ENCODE data around the gene HLX. TPM values are rescaled to one million over a fixed set of nuclear protein-coding genes. Genes with fewer than 3 reads are reported as not detected.
A peak's percentile ranks its signal among the peaks of the same experiment; 100 is the strongest.

The HLX gene, protein sequence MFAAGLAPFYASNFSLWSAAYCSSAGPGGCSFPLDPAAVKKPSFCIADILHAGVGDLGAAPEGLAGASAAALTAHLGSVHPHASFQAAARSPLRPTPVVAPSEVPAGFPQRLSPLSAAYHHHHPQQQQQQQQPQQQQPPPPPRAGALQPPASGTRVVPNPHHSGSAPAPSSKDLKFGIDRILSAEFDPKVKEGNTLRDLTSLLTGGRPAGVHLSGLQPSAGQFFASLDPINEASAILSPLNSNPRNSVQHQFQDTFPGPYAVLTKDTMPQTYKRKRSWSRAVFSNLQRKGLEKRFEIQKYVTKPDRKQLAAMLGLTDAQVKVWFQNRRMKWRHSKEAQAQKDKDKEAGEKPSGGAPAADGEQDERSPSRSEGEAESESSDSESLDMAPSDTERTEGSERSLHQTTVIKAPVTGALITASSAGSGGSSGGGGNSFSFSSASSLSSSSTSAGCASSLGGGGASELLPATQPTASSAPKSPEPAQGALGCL
- under 1 TPM in 1 of 2 experiments, not detected in 1; 0.77 TPM for total RNA-seq

DNA sequence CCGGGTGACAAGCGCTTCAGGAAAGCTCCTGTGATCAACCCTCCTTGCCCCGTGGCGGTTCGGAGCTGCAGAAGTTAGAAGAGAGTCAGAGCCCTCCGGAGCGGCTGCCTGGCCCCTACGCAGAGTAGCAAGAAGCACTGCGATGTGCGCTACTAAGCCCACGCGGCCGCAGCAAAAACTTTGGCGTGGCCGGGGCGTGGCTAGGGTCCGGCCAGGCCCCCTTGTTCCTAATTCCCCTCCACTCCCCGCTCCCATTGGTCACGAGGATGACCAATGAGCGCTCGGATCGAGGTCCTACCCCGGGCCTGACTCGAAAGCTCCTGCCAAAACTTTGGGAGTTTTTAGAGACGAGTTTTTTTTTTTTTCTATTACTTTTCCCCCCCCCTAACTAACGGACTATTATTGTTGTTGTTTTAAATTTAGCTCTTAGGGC lies at the start of gene HLX:
TSS of gene HLX (plus strand) at position 368 of the 433 bp plus-strand sequence. CDS start 415 bp downstream, outside the sequence.
- H3K27me3 Mint-ChIP-seq = peaks cover 80% of the 10 kb centered on the region
- CTCF ChIA-PET = no interaction called here
- peaks cover 32% of the 10 kb centered on the region for H3K4me1 Mint-ChIP-seq
- ATAC-seq (peak; percentile 73), DNase-seq (peak; percentile 43)
- H3K27ac Mint-ChIP-seq = no peak within 1 kb of the TSS
- no peaks in the 10 kb centered on the region for H3K9me3 Mint-ChIP-seq (ENCODE audit: low read depth)
- H3K4me3 Mint-ChIP-seq = peak within 1 kb of the TSS; percentile 58
- no peaks in the 10 kb centered on the region for H3K36me3 Mint-ChIP-seq

DNA sequence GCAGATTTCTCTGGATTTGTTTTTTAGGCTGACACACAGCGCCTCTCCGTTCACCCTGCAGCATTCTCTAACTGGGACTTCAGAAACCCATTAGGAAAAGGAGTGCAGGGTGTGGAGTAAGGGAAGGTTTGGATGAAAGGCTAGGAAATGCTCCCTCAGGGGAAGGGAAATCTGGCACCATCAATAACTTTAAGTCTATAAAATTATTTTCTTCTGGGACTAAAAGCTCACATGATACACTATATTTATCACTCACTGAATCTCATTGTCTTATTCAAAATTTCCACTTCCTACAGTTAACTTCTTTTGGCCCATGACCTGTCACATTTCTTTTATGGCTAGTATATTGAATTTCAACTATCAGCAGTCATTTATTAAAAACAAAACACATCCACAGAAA lies 45.8 kb upstream of the HLX start:
- DNase-seq (no peak), ATAC-seq (no peak)
- no peaks in the 10 kb centered on the region for H3K4me1 Mint-ChIP-seq
- H3K4me3 Mint-ChIP-seq = no peak overlapping the region
- CTCF ChIA-PET = no interaction called here
- no peaks in the 10 kb centered on the region for H3K36me3 Mint-ChIP-seq
- H3K27ac Mint-ChIP-seq = no peak overlapping the region
- no peaks in the 10 kb centered on the region for H3K27me3 Mint-ChIP-seq
- no peaks in the 10 kb centered on the region for H3K9me3 Mint-ChIP-seq (ENCODE audit: low read depth)

DNA sequence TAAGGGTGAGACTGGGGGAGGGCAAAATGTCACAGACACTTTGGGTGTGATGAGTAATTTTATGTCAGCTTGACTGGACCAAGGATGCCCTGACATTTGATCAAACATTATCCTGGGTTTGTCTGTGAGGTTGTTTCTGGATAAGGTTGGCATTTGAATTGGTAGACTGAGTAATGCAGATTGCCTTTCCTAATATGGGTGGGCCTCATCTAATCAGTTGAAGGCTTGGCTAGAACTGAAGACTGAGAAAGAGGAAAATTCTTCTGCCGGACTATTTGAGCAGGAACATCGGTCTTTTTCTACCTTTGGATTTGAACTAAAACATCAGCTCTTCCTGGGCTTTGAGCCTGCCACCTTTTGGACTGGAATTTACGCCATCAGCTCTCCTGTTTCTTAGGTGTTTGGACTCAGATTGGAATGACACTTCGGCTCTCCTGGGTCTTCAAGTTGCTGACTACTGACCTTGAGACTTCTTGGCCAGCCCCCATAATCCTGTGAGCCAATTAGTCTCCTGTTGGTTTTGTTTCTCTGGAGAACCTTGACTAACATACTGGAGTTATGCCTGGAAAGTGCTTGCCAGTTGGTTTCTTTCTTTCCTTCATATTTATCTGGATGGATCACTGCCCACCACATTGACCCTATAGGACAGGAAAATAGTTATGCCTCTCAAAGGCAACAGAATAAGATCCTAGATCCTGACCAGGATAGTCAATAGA lies 44.9 kb upstream of the HLX start:
- DNase-seq (no peak), ATAC-seq (no peak)
- Mint-ChIP-seq H3K36me3 (no peaks in the 10 kb centered on the region), H3K27me3 (no peaks in the 10 kb centered on the region), H3K9me3 (ENCODE audit: low read depth) (no peaks in the 10 kb centered on the region), H3K27ac (no peak overlapping the region), H3K4me3 (no peak overlapping the region), H3K4me1 (no peaks in the 10 kb centered on the region)
- CTCF ChIA-PET = no interaction called here

DNA sequence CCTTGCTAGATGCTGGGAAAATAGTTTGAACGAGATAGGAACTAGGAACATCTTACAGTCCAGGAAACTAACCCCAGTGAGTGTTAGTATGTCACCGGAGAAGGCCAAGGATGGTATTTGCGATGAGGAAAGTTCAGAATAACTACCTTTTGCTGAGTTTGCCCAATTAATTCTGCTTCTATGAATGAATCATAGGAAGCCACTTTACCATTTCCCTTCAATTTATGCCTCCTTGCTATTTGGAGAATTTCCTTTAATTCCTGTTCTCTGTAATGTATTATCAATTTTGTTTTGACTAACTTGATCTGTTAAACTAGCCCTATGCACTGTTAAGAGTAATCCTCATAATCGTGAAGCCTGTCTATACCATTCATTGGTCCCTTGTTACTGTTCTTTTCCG lies 40.7 kb upstream of the HLX start:
- no peak for ATAC-seq
- Mint-ChIP-seq H3K36me3 (no peaks in the 10 kb centered on the region), H3K27ac (no peak overlapping the region), H3K27me3 (peaks cover 2% of the 10 kb centered on the region), H3K4me3 (no peak overlapping the region), H3K4me1 (no peaks in the 10 kb centered on the region), H3K9me3 (ENCODE audit: low read depth) (no peaks in the 10 kb centered on the region)
- CTCF ChIA-PET = no interaction called here
- no peak for DNase-seq

DNA sequence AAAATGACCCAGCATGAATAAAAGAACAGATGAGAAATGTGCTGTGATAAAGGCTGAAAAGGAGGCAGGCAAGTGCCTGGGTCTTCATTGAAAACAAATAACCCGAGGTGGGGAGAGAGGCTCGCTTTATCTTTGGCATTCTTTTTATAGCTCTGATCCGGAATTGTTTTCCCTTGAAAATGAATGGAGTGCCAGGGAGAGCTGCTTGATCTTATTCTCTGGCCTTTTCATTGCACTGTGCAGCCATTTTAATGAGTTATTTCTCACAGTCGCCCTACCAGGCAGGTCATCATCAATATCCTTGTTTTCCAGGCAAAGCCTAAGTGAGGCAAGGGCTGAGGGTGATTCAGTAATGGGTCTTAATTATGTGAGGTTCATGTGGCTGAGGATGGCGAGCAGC lies 39.8 kb upstream of the HLX start:
- Mint-ChIP-seq H3K27ac (no peak overlapping the region), H3K27me3 (peaks cover 2% of the 10 kb centered on the region), H3K9me3 (ENCODE audit: low read depth) (no peaks in the 10 kb centered on the region), H3K4me1 (no peaks in the 10 kb centered on the region), H3K4me3 (no peak overlapping the region), H3K36me3 (no peaks in the 10 kb centered on the region)
- DNase-seq = no peak
- CTCF ChIA-PET = no interaction called here
- no peak for ATAC-seq

DNA sequence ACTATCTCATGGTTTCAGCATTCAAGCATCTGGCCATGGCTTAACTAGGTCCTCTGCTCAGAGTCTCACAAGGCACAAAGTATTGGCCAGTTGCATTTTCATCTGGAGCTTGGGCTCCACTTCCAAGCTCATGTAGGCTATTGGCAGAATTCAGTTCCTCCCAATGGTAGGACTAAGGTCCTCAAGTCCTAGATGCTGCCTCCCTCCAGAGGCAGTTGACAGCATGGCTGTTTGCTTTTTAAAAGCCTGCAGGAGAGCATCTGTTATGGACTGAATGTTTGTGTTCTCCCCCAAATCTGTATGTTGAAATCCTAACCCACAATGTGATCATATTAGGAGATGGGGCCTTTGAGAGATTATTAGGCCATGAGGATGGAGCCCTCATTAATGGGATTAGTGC lies 38.0 kb upstream of the HLX start:
- CTCF ChIA-PET = no interaction called here
- Mint-ChIP-seq H3K4me1 (no peaks in the 10 kb centered on the region), H3K4me3 (no peak overlapping the region), H3K9me3 (ENCODE audit: low read depth) (no peaks in the 10 kb centered on the region), H3K27me3 (peaks cover 2% of the 10 kb centered on the region), H3K36me3 (no peaks in the 10 kb centered on the region), H3K27ac (no peak overlapping the region)
- ATAC-seq (no peak), DNase-seq (no peak)

DNA sequence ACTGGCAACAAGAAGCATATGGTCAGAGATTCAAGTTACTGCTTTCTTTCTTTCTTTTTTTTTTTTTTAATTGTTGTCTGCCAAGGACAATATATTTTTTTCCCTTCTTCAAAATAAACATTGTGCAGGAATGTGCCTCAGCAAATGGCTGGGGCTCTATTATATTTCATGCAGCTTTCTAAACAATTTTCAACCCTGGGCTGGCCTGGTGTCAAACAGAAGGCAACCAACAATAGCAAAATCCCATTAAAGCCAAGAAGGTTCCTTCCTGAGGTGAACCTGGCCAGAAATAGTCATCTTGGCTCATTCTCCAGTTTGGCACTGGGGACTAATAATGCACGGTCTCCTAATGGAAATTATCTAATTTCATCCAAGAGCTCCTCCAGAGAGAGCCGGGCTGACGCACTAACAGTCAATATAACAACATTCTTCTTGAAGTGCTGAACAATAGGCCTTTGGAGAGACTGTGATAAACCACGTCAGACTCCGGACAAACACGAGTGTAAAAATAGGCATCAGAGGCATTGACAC lies 35.7 kb upstream of the HLX start:
- CTCF ChIA-PET = no interaction called here
- Mint-ChIP-seq H3K4me3 (no peak overlapping the region), H3K27ac (no peak overlapping the region), H3K4me1 (no peaks in the 10 kb centered on the region), H3K9me3 (ENCODE audit: low read depth) (no peaks in the 10 kb centered on the region), H3K27me3 (peaks cover 2% of the 10 kb centered on the region), H3K36me3 (no peaks in the 10 kb centered on the region)
- DNase-seq (no peak), ATAC-seq (no peak)

DNA sequence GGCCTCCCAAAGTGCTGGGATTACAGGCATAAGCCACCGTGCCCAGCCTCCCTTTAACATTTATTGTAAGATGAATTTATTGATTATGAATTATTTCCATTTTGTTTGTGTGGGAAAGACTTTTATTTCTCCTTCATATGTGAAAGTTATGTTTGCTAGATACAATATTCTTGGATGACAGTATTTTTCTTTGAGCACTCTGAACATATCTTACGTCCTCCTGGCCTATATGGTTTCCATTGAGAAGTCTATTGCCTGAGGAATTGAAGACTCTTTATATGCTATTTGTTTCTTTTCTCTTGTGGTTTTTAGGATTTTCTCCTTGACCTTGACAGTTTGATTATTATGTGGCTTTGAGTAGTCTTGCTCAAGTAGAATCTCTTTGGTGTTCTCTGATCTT lies 26.8 kb upstream of the HLX start:
- CTCF ChIA-PET = no interaction called here
- H3K27ac Mint-ChIP-seq = no peak overlapping the region
- H3K27me3 Mint-ChIP-seq = no peaks in the 10 kb centered on the region
- no peak overlapping the region for H3K4me3 Mint-ChIP-seq
- H3K9me3 Mint-ChIP-seq (ENCODE audit: low read depth) = peaks cover 5% of the 10 kb centered on the region
- DNase-seq (no peak), ATAC-seq (no peak)
- H3K36me3 Mint-ChIP-seq = no peaks in the 10 kb centered on the region
- no peaks in the 10 kb centered on the region for H3K4me1 Mint-ChIP-seq

DNA sequence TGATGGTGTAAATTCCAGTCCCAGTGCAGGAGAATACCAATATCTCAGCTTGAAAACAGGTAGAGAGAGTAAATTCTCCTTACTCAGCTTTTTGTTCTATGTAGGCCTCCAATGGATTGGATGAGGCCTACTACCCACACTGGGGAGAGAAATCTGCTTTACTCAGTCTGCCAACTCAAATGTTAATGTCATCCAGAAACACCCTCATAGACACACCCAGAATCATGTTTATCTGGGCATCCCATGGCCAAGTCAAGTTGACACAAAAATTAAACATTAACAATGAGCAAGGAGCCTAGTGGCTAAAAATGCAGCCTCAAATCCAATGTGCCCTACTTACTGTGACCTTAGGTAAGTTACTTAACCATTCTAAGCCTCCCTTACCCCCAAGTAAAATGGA lies 6.9 kb upstream of the HLX start:
- Mint-ChIP-seq H3K4me1 (peaks cover 2% of the 10 kb centered on the region), H3K27me3 (peaks cover 47% of the 10 kb centered on the region), H3K36me3 (no peaks in the 10 kb centered on the region), H3K4me3 (no peak overlapping the region), H3K27ac (no peak overlapping the region), H3K9me3 (ENCODE audit: low read depth) (no peaks in the 10 kb centered on the region)
- CTCF ChIA-PET = no interaction called here
- DNase-seq (no peak), ATAC-seq (no peak)

DNA sequence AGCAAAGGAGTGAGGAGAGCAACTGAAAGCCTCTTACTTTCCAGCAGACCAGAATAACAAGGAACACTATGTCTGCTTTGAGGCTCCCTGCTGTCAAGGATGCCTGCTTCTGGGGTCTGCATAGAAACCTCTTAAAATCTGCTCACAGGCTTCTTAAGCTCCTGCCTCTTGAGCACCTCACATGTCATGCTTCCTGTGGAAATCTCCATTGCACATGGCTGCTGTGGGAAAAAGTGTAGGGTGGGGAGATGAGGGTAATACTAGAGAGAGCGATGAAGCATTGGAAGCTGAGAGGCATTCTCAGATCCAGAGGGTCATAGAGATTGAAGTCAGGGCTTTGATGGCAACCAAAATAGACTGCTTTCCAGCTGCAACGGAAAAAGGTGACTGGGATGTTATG lies 6.2 kb upstream of the HLX start:
- H3K36me3 Mint-ChIP-seq = no peaks in the 10 kb centered on the region
- no peak for DNase-seq
- no peaks in the 10 kb centered on the region for H3K9me3 Mint-ChIP-seq (ENCODE audit: low read depth)
- H3K27ac Mint-ChIP-seq = no peak overlapping the region
- peaks cover 10% of the 10 kb centered on the region for H3K4me1 Mint-ChIP-seq
- CTCF ChIA-PET = no interaction called here
- no peak overlapping the region for H3K4me3 Mint-ChIP-seq
- peaks cover 50% of the 10 kb centered on the region for H3K27me3 Mint-ChIP-seq
- no peak for ATAC-seq

DNA sequence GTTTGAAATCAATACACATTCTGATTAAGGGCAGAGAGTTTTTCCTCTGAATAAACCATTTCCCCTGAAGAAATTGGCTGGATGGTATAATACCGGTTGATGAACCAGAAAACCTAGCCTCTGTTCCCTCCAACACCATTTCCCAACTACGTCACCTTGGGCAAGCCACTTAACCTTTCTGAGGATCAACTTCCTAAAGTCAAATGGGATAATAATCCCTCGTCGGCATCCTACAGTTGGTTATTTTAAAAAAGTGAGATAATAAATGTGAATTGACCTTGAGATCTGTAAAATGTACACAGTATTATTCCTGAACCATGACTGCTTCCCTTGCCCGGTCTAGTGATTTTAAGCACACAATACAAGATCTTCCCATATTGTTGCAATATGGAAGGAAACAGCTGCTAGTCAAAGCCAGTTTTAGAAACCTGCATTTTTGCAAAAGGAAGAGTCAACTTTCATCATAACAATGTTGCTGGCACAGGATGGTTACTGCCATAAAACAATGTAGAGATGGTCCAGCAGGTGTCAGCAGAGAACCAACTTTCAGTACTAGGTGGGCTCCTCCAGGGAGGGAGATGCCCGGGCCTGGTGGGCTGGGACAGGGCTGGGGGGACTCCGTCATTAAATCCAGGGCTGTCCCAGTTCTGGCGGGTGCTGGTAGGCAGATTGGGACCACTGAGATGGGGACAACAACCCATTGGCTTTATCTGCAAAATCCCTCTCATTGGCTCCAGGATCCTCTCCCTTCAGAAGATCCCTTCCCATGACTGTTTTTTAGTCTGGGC lies 5.2 kb upstream of the HLX start:
- CTCF ChIA-PET = interaction anchor here (0.6 to 1.5 kb wide), 4 partner anchors 329 to 868 kb away, joined by 3 to 11 read pairs (median 6); partner anchors contain the start of gene DUSP10
- no peak overlapping the region for H3K27ac Mint-ChIP-seq
- no peak overlapping the region for H3K4me3 Mint-ChIP-seq
- H3K36me3 Mint-ChIP-seq = no peaks in the 10 kb centered on the region
- no peak for DNase-seq
- H3K27me3 Mint-ChIP-seq = peaks cover 60% of the 10 kb centered on the region
- peaks cover 19% of the 10 kb centered on the region for H3K4me1 Mint-ChIP-seq
- H3K9me3 Mint-ChIP-seq (ENCODE audit: low read depth) = no peaks in the 10 kb centered on the region
- no peak for ATAC-seq

DNA sequence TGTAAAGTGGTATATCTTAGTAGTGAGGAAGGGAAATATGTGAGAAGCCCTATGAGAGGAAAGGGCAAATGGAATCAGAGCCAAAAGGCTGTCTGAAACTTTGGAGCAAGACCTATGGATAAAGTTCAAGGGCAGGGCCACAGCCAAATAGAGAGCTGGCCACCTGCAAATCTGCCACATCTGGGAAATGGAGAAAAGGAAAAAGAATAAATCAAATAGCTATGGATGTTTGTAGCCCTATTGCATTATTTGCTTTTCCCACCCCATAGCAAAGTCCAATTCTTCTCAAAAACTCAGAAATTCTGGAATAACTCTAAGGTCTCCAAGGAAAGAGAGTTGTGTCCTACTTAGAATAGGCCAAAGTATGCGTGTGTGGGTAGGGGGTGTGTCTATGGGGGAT lies 4.0 kb upstream of the HLX start:
- ATAC-seq (no peak), DNase-seq (no peak)
- H3K27me3 Mint-ChIP-seq = peaks cover 61% of the 10 kb centered on the region
- H3K36me3 Mint-ChIP-seq = no peaks in the 10 kb centered on the region
- no peak overlapping the region for H3K4me3 Mint-ChIP-seq
- CTCF ChIA-PET = interaction anchor here (1.2 to 1.5 kb wide), 4 partner anchors 9 to 867 kb away, joined by 3 to 11 read pairs (median 6); partner anchors contain the start of gene DUSP10
- H3K27ac Mint-ChIP-seq = no peak overlapping the region
- peaks cover 23% of the 10 kb centered on the region for H3K4me1 Mint-ChIP-seq
- H3K9me3 Mint-ChIP-seq (ENCODE audit: low read depth) = no peaks in the 10 kb centered on the region
